GM18951 (cell line): ENCODE results near the gene NEUROD1.
"Not testable (repeated sequence)": the region's sequence is repeated elsewhere in the genome, so short reads cannot be mapped to it uniquely, and the experiment has no call there.

Source experiments
- POLR2A ChIP-seq: IDR thresholded peaks from 4 replicates; pipeline ENCODE4 v1.6.1; 2011; ENCODE audit warnings: mild to moderate bottlenecking; ENCODE audit not compliant: insufficient read length, insufficient read depth; ENCODE audit errors: extremely low read depth
- in situ Hi-C: fragments of 300-500 bp; cut with MboI; formaldehyde crosslinking; loops from one replicate; pipeline ENCODE4 v1.12.0; 2022; ENCODE audit warnings: low sequenced_read_pairs, mixed read lengths, inconsistent platforms; ENCODE audit not compliant: unreplicated experiment

NEUROD1 gene

GRCh38 chr2:181680055-181680936 is at the start of gene NEUROD1:
NEUROD1 (minus strand) TSS chr2:181680517; CDS start chr2:181678860, 1,657 bp downstream.
- in situ Hi-C loops = loop anchor here (10.0 kb wide), 1 partner anchor 105 kb away; no protein-coding TSS in a partner anchor
- no peak for TF ChIP-seq POLR2A

DNA sequence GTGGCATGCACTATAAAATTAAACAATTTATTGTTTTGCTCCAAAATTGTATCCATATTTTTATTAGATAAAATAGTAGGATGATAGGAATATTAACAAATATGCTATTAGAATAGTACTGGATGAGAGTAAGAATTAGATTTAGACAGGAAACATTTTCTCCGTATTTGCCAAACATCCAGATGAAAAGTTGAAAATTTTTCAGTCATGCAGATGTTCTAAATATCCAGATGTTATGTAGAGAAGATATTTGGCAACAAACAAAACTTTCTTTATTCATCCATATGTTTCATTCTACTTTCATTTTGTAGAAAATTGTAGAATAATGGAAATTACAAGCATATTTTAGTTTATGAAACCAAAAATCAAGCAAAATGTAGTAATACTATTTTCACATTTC is 45.2 kb upstream of the NEUROD1 start:
- in situ Hi-C loops = no loop called here
- TF ChIP-seq POLR2A = no peak

- no peak for TF ChIP-seq POLR2A
- in situ Hi-C loops = no loop called here
Measured at GRCh38 chr2:181724662-181725061, 44.3 kb upstream of the NEUROD1 start.

- in situ Hi-C loops = no loop called here
- TF ChIP-seq POLR2A = no peak
Measured at GRCh38 chr2:181723731-181724130, 43.4 kb upstream of the NEUROD1 start.

- no peak for TF ChIP-seq POLR2A
- in situ Hi-C loops = loop anchor here (10.0 kb wide), 2 partner anchors 140 to 640 kb away; no protein-coding TSS in a partner anchor
Measured at GRCh38 chr2:181715033-181715630, 34.8 kb upstream of the NEUROD1 start.

GRCh38 chr2:181711051-181711450 is 30.7 kb upstream of the NEUROD1 start:
- in situ Hi-C loops = loop anchor here (10.0 kb wide), 2 partner anchors 136 to 636 kb away; no protein-coding TSS in a partner anchor

DNA sequence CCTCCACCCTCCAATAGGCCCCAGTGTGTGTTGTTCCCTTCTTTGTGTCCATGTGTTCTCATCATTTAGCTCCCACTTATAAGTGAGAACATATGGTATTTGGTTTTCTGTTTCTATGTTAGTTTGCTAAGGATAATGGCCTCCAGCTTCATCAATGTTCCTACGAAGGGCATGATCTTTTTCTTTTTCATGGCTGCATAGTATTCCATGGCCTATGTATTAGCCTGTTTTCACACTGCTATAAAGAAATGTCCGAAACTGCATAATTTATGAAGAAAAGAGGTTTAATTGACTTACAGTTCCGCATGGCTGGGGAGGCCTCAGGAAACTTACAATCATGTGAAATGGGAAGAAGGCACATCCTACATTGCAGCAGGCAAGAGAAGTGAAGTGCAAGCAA is 22.2 kb upstream of the NEUROD1 start:
- in situ Hi-C loops = not testable (repeated sequence)

DNA sequence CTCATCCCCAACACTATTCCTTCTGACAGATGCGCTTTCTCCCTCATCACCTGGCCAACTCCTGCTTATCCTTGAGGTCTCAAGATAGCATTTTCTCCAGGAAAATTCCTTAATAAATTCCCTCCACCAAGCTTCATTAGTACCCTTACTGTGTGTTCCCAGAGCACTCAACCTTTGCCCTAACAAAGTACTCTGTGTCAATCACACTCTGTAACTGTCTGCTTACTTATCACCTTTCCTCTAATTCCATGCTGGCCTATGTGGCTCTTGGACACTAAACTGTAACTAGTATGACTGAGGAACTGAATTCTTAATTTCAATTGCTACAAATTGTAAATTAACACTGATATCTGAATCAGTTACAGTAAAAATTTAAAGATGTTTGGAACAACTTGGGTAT is 17.9 kb upstream of the NEUROD1 start:
- in situ Hi-C loops = no loop called here
- TF ChIP-seq POLR2A = no peak

DNA sequence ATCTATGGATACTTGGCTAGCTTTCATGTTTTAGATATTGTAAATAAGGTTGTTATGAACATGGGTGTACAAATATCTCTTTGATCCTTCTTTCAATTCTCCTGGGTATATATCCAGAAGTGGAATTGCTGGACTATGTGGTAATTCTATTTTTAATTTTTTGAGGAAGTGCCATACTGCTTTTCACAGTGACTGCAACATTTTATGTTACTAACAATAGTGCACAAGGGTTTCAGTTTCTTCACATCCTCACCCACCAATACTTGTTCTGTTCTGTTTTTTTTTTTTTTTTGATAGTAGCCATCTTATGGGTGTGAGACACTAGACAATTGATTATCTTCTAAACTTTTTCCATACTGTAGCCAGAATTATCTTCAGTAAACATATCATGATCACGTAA is 17.3 kb upstream of the NEUROD1 start:
- in situ Hi-C loops = no loop called here

GRCh38 chr2:181697126-181697525 is 16.8 kb upstream of the NEUROD1 start:
- in situ Hi-C loops = no loop called here
- no peak for TF ChIP-seq POLR2A

More for the DNA sequence above, 17.3 kb upstream of the NEUROD1 start:
- no peak for TF ChIP-seq POLR2A

- TF ChIP-seq POLR2A = no peak
- in situ Hi-C loops = no loop called here
Measured at GRCh38 chr2:181694271-181694670, 14.0 kb upstream of the NEUROD1 start.

DNA sequence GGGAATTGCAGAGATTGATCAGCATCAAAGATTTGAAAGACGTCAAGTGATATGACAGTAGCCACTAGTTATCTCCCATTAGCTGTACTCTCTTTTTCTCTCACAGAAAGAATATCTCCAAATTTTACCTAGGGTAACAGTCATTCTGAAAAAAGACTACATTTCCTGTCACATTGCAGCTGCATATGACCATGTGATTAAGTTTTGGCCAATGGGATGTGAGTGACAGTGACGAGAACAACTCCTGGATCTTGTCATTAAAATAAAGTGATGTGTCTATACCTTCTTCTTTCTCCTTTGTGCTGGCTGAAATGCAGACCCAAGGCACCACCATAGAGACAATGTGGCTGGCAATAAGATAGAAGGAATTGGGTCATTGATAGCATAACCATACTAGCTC is 10.5 kb upstream of the NEUROD1 start:
- in situ Hi-C loops = no loop called here
- no peak for TF ChIP-seq POLR2A

GRCh38 chr2:181686576-181687185 is 6.4 kb upstream of the NEUROD1 start:
- in situ Hi-C loops = loop anchor here (10.0 kb wide), 1 partner anchor 112 kb away; no protein-coding TSS in a partner anchor
- no peak for TF ChIP-seq POLR2A
